NCI-H2081 (cell line): ENCODE measurements around the gene DHX36.

Source experiments
- DNase-seq, 2 experiments: peaks; one replicate each; lab custom pipeline; 2025; lab: John Stamatoyannopoulos, UW

Gene DHX36

DNA sequence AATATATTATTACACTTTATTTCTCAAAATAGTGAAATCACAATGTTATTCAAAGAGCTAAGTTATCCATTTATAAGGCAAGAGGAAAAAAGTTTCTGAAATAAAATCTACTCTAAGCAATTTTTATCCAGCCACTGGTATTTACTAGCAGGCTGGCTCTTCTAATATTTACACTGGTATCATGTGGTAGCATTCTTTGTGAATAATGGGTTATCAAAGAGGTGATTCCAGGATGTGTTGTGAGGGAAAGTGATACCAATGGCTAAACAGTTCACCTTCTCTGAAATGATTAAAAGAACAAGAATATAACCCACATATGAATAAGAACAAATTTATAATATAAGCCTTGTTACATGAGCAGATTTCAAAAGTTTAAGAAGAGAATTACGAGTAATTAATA, 44.1 kb downstream of the DHX36 start:
- no peak for DNase-seq

DNA sequence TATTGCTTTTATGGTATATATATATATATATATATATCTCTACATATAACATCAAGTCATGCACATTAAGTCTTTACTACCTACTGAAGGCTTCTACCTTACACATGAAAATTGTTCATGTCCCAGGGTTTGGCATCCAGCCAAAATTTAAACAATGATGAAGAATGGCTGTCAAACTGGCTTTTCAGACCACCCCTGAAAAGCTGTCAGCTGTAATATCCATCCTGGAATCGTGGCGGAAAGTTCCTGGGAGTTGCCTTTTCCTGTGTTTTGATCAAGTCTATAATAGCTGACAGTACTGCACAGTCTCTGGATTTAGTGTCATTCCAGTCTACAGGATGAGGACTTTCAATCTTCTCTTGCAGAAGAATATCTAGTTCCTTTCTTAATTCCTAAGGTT, 48.3 kb downstream of the DHX36 start:
- peak in 1 of 2 experiments; percentile 46 for DNase-seq

DNA sequence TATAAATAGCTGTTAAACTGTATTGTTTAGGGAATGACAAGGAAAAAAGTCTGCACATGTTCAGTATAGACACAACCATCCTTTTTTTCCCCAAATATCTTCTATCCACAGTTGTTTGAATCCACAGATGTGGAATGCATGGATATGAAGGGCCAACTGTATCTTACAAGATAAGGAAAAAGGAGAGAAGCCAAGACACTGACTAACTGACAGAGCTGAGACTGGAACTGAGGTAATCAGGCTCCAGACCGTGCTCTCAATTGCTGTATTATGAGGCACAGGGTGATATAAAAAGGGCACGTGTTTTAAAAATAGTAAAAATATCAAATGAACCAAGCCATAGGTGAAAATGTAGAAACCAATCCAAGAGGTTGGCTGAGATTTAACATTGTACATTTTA, 49.0 kb downstream of the DHX36 start:
- no peak for DNase-seq

DNA sequence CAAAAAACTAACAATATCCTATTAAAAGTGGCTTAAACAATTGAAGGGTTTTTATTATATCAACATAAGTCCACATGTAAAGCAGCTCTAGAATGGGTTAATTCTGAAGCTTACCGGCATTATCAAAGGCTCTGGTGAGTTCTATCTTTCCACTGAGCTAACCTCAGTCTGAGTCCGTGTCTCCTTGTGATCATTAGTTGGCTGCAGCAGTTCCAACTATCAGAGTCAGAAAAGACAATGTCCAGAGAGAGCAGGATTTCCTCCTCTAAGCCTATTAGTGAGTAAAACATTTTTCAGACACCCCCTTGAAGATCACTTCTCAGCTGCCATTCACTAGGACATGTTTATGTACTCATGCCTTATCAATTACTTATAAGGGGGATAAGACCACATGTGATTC, 49.9 kb downstream of the DHX36 start:
- DNase-seq: no peak

DNA sequence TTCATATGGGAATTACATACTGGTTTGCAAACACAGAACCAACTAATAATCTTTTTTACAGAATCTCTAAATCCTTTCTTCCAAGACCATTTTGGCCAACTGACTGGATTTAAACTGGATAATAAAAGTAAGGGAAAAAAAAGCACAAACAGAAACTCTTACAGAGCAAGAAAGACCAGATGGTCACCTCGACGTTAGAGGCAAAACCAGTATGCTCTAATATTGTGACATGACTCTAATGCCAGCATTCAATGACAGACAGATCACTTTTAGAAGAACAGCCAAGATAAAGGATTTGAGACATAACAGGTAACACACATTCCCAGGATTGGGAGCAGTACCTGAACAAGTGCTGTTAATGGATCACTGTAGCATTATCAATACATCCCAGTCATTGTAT, 50.9 kb downstream of the DHX36 start:
- no peak for DNase-seq

DNA sequence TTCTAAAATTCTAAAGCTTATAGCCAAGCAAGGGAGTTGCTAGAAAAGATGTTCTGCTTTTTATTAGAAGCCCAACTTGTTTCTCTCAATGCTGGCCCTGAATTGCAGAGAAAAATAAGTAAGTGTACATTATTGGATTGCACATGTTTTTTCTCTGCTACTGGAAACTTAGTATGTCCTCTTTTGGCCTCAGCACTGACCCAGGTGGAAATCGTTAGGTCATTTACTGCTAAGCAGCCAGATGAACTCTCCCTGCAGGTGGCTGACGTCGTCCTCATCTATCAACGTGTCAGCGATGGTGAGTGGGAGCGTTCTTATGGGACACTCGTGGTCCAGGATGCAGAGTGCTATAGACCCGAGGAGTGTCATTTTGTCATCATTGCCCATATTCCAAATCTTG, 69.8 kb downstream of the DHX36 start:
- DNase-seq: no peak

DNA sequence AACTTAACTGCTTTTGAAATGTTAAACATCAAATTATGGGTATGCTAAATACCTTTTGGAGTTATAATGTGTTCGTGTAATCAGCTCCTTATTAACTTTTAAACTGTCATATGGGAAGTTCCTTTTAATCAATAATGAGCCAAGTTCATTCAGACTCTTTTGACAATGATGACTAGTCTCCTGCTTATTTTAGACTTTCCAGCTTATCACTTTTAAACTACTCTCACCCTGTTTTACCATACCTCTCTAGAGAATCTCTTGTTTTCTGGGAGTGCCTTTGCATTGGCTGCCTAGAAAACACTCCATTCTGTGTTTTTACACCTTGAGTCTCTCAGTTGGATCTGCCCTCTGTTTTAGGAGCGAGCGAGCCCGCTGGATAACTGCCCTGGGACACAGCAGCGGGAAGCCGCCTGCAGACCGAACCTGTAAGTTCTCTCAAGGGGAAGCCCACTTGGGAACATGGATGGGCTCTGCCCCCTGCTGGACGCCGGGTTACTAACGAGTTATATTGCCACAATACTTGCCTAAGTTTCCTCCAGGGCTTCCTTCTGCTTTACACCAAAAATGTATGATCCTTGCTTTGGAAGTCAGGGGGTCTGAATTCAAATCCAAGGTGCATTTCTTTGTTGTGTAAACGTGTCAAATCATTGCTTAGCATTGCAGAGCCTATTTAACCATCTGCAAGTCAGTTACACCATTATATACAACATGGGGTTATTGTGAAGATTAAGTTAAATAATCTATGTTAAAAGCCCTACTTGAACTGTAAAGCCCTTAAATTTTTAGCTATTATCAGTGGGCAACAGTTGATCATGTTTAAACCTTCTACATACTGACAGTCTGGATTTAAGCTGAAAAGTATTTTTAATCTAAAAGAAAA, 71.3 kb downstream of the DHX36 start:
- peak; percentile 86 to 88 for DNase-seq

DNA sequence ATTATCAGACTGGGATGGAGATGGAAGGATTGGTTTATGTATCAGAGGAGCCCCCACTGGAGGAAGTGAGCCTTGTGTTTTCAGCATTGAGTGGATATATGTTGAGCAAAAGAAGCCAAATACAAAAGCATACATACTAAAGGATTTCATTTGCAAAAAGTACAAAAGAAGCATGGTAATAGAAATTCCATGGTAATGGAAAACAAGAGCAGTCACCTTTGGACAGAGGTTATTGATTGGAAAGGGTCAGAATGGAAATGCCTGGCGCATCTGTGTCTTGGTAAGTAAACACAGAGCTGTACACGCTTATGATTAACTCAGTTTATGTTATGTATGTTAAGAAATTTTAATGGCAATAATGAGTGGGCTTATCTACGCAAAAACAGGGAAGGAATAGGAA, 72.7 kb downstream of the DHX36 start:
- DNase-seq: no peak

DNA sequence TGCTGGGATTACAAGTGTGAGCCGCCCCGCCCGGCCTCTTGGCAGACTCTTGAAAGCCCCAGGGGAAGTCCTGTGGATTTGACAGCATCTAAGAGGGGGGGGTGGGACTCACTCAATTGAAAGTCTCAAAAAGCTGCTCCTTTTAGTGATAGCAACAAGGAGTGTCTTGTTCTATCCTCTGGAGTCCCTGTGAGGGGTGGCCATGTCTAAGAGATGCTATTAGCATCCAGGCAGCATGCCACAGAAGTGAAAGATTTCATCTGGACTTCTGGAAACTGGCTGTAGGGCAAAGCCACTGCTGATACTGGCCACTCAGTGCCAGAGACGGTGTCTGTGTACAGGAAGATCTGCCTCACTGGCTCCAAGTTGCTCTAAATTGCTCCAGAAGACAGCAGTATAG, 74.0 kb downstream of the DHX36 start:
- no peak for DNase-seq

DNA sequence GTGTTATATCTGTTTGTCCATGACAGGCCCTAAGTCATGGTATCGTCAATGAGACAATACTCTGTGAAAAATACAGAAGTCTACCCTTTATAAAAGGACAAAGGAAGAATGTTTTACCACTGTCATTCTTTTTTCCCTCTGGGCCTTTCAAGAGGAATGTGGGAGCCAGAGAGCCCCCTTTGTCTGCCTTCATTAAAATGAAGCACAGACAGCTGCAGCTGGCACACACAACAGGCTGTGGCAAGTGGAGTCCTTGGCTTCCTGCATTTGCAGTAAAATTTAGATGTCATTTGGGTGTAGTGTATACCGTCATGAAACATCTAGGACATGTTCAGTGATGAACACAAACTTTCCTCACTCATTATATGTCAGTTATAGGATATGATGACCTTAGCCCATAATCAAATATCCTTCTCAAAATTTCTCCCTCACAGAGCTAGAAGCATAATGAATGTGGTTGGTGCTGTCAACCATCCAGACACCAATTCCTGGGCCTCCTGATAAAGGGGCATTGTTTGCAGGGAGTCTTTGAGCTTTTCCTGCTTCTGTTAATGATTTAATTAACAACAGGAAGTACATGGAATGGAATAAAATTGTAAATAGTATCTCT, 76.4 kb downstream of the DHX36 start:
- DNase-seq: no peak

DNA sequence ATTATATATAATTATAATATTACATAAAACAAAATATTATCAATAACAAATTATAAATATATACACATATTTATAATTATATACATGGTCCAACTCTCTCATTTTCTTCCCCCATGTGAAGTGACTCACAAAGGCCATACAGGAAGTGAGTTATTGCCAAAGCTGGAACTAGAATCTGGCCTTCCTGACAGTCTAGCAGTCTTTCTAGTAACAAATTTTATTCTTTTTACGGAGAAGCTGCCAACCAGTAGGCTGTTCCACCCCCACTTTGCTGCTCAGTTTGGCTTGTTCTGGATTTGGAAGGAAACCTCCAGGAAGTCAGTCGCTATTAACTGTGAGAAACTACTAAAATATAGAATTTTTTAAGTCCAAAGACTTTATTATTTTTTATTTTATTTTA, 79.6 kb downstream of the DHX36 start:
- no peak for DNase-seq

DNA sequence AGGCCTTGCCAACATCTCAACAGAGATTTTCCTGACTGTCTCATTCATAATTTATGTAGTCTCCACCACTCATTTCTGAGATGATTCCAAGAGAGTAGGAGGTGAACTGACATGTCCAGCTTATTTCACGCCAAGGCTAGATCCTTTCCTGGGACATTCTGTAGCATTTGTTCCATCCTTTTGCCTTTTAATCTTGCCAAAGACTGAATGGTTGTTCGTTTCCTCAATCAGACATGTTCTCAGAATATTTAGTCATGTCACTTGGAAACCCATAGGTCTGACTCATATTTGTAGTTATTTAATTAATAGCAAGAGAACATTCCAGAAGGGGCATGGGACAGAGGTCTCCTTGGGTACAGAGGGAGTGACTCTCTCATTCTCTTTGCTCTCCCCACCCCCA, 80.9 kb downstream of the DHX36 start:
- DNase-seq: no peak

DNA sequence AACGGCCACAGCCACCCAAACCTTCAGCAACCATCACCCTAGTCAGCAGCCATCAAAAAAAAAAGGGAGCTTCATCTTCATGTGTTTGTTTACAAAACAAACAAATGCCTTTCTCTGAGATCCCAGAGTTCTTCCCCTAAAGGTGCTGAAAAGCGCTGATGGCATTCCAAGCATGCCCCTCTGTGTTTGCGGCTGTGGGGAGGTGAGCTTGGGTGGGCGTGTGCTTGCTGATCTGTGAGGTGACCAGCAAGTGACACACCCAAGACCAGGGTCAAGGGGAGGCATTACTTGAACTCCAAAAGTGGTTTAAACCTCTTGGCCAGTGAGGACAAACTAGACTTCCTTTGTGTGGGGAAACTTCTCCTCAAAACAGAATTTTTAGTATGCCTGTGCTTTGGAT, 81.5 kb downstream of the DHX36 start:
- no peak for DNase-seq

DNA sequence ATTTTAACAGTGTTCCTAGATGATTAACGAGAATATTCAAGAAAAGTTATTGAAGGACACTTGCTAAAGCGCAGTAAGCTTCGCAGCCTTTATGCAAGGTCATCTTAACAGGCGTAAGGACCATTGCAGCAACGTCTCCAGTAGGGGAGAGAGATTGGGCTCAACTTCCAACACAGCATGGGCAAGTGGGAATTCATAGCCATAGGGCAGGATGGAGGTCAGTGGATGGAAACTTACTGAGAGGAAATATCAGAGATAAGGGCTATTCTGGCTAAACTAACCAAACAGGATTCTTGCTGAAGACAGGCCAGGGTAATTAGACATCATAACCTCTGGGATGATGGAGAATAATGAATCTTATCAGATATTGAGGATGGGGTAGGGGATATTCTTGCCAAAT, 82.8 kb downstream of the DHX36 start:
- DNase-seq: no peak

DNA sequence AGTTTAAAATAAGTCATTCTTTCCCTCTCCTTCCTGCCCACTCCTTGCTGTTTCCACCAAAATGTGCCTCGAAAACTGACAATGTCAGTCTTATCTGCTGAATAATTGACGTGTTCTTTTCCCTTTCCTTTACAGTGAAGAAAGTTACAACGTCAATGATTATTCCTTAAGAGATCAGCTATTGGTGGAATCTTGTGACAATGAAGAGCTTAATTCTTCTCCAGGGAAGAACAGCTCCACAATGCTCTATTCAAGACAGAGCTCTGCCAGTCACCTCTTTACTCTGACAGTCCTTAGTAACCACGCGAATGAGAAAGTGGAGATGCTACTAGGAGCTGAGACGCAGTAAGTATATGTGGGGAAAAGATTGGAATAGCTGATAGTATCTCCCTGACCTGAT, 84.1 kb downstream of the DHX36 start:
- no peak for DNase-seq

DNA sequence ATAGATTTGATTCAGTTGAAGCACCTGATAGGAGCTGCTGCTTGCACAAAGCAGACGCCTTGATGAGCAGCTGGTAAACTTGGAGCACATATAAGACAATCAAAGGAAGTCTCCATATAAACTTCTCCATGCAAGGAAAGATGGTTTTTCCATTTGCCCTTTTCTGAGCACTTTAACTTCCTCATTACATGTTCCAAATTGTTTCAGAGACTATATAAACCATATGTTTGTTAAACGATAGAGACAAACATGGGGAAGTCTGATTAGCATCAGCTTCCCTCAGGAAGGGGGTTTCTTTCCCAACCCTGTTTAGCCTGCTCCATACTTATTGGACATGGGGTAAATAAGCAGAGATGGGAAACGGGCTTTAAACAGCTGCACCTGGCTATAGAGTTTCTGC, 88.0 kb downstream of the DHX36 start:
- no peak for DNase-seq

DNA sequence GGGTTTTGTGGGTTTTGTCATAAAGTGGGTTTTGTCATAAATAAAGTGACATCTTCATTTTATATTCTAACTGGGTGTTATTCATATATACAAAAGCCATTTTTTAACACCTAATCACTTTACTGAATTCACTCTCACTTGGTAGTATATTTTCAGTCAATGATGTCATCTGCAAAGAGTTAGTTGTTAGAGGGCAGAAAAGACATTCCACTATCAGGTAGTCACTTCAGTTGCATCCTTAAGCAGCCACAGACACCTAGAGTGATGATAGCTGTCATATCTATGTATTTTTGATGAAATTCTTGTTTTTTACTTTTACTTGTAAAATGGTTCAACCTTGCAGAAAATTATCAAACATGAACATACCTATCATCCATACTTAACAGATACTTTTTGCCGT, 89.0 kb downstream of the DHX36 start:
- DNase-seq: no peak

DNA sequence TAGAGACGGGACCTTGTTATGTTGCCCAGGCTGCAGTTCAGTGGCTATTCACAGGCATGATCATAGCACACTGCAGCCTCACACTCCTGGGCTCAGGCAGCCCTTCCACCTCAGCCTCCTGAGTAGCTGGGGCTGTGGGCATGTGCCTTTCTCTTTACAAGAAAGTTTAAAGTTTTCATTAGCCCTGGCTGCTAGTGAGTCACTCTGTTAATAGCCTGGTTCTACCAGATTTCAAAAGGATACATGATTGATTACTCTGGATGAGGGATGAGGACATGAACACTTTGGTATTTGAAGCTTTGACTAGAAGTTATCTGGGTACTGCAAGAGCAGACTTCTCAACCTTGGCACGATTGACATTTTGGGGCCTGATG, 95.1 kb downstream of the DHX36 start:
- DNase-seq: no peak

DNA sequence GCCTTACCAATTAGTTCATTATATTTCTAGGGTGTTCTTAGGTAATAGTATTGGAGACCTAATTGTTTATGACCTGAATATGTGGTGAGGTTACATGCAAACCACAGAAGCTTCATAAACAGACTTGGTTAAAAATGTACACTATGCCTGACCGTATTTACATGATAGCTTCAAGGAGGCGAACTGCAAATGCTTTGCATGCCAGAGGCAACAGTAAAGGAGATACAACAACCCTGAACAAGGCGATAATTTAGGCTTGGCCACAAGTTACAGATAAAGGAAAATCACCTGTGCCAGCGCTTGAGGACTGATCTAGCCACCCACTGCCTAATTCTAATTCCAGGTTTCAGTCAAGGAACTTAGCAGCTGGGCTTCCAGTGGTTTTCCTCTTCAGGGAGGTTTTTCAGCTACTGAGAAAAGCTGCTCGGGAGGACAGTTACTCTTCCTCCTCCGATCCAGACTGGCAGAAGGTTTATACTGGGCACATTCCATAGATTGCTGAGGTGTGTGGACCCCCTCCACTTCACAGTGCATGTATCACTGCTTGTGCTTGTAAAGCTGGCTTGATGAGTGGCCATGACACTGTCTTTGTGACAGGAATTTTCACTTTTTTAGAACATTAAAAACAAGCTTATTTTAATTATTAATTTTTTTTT, 95.6 kb downstream of the DHX36 start:
- no peak for DNase-seq

DNA sequence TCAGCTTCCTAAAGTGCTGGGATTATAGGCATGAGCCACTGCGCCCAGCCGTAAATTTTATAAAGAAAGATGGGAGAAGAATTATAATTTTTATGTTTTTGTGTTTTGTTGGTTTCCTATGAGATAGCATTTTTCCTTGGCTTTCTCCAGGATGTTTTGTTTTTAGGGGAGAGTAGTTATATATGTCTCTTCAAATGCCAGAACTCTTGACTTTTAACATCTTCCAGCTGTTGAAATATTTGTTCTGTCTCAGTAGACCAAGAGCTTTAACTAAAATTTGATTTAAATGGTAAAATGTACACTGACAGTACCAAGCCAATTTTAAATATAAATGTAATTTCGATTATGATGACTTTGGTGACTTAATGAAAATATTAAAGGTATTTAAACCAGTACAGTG, 96.8 kb downstream of the DHX36 start:
- DNase-seq: no peak

DNA sequence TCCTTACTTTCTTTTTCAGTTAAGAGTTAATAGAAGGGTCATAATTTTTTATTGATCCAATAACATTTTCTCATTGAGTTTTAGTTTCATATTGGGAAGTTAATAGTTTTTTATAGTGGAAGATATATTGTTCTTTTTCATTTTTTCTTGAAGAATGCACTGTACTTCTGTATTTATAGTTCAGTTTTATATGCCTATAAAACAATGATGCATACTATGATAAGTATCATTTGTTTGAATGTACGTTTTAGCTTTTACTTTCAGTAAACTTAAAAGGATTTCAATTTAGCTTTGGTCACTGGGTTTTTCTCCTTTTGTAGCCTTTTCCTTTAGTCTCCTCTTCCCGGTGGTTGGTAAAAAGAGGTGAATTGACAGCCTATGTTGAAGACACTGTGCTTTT, 98.8 kb downstream of the DHX36 start:
- no peak for DNase-seq

DNA sequence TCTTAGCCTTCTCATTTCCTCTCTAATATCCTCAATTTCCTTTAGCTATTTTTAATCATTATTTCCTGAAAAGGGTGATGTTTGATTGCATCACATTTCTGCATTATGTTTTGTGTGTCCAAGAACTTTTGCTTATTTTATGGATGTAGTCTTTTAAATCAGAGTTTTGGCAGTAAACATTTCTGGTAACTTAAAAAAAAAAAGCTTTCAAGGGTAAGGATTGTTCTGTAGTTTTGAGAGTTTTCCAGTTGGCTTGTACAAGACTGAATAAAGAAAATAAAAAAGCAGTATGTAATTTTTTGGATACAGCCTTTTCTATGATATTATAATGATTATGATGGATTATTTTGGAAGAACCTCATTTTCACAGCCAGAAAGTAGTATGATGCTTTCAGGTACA, 99.4 kb downstream of the DHX36 start:
- DNase-seq: no peak

DNA sequence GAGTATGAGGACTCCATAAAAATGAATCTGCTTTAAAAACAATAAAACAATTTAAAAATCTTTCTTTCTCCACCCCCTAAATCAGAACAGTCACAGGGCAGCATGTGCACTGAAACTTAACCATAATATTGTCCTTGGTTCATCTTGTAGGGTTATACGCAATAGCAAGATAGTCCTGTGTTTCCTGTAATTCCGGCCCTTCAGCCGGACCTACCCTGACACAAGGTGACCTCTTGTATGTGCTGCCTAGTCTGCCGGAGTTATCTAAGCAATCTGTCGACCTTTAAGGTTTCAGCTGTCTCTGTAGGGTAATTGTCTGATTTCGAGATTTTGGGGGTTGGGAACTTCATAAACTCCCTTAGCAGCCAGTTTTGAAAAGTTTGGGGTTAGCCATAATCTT, 99.9 kb downstream of the DHX36 start:
- DNase-seq: no peak
